ENCODE measurements around the gene DTNBP1. TPM values are rescaled to one million over a fixed set of nuclear protein-coding genes. Genes with fewer than 3 reads are reported as not detected.

DTNBP1 gene
- total RNA-seq, 2 donors from 2014 or later: 9.0 to 14.1 TPM

DNA sequence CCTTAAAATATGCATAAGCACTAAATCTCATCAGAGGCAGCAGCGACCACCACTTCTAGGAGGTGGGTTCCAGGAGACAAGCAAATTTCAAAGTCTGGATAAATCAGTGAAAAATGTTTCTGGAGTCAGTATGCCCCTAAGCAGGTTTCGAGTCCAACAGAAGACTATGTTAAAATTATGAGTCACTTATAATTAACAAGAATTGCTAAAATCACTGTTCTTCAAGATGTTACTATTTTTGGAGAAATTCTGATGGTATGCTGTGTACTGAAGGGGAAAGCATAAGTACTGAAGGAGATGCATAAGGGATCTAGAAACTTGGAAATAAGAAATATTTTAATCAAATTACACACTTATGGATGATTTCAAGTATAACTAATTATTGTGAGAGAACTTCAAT is 58.0 kb downstream of the DTNBP1 start:
- Histone ChIP-seq H3K4me1 (replicated peaks) (no peaks in the 10 kb centered on the region), H3K27ac (no peak overlapping the region), H3K27me3 (replicated peaks; ENCODE audit: insufficient read depth) (no peaks in the 10 kb centered on the region), H3K4me3 (no peak overlapping the region), H3K36me3 (no peaks in the 10 kb centered on the region), H3K9me3 (no peaks in the 10 kb centered on the region)
- 95% methylated on average over 2 of the region's 2 CpGs for WGBS
- intact Hi-C loops (cut with DNase I): no loop called here
- no peak for DNase-seq (ENCODE audit: low spot score)
- TF ChIP-seq, protein P1, sequence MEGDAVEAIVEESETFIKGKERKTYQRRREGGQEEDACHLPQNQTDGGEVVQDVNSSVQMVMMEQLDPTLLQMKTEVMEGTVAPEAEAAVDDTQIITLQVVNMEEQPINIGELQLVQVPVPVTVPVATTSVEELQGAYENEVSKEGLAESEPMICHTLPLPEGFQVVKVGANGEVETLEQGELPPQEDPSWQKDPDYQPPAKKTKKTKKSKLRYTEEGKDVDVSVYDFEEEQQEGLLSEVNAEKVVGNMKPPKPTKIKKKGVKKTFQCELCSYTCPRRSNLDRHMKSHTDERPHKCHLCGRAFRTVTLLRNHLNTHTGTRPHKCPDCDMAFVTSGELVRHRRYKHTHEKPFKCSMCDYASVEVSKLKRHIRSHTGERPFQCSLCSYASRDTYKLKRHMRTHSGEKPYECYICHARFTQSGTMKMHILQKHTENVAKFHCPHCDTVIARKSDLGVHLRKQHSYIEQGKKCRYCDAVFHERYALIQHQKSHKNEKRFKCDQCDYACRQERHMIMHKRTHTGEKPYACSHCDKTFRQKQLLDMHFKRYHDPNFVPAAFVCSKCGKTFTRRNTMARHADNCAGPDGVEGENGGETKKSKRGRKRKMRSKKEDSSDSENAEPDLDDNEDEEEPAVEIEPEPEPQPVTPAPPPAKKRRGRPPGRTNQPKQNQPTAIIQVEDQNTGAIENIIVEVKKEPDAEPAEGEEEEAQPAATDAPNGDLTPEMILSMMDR (IDR thresholded peaks at IDR 0.05): no peak
- TF ChIP-seq POLR2AphosphoS5 (IDR thresholded peaks at IDR 0.05) (no peak), POLR2A (IDR thresholded peaks at IDR 0.05) (no peak)

DNA sequence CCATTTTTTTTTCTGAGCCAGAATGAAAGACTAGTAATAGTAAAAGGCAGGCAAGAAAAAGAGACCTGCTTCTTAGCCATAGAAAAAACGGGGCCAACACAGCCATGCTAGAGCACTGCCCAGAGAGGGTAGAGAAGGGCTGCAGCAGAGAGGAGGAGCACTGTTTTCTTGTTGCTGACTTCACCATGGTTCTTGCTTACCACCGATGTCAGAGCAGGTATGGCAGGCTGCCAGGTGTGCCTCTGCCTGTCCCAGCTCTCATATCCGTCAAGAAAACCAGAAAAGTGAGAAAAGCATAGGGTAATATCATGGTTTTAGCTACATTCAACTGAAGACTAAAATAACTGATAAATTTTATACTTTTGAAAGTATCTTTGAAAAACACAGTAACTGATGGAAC is 60.7 kb downstream of the DTNBP1 start:
- no peak for DNase-seq (ENCODE audit: low spot score)
- WGBS: 67% methylated on average over 3 of the region's 3 CpGs
- H3K4me3 ChIP-seq: no peak overlapping the region
- no peaks in the 10 kb centered on the region for H3K27me3 ChIP-seq (replicated peaks; ENCODE audit: insufficient read depth)
- no peaks in the 10 kb centered on the region for H3K4me1 ChIP-seq (replicated peaks)
- H3K9me3 ChIP-seq: no peaks in the 10 kb centered on the region
- no peak for TF ChIP-seq POLR2A (IDR thresholded peaks at IDR 0.05)
- TF ChIP-seq, protein P1 (IDR thresholded peaks at IDR 0.05): no peak
- no peak for TF ChIP-seq POLR2AphosphoS5 (IDR thresholded peaks at IDR 0.05)
- no peaks in the 10 kb centered on the region for H3K36me3 ChIP-seq
- H3K27ac ChIP-seq: no peak overlapping the region
- intact Hi-C loops (cut with DNase I): no loop called here

DNA sequence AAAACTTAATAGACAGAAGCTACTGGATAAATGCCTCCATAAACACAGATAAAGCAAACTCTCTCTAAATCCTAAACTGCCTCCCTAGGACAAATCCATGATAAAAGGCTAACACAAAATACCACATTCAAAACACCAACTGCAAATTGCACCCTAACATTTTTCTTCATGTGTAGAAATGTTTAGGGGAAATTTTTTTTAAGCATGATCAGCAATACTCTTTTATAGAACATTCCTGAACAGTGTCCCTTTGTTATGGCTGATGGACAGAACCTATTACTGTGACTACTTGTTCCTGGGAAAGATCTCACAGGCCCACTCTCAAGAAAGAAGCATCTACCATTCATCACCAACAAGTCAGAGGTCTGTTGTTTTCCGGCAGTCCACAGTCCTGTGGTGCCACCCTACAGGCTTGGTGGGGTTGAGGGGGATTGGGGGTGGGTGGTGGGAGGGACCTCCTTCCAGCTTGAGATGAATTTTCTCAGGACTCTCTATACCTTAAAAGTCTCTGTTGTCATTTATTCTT is 64.5 kb downstream of the DTNBP1 start:
- no peak for DNase-seq (ENCODE audit: low spot score)
- Histone ChIP-seq H3K27me3 (replicated peaks; ENCODE audit: insufficient read depth) (no peaks in the 10 kb centered on the region), H3K4me3 (no peak overlapping the region), H3K36me3 (no peaks in the 10 kb centered on the region), H3K27ac (no peak overlapping the region), H3K4me1 (replicated peaks) (no peaks in the 10 kb centered on the region), H3K9me3 (no peaks in the 10 kb centered on the region)
- TF ChIP-seq, protein P1 (IDR thresholded peaks at IDR 0.05): no peak
- TF ChIP-seq POLR2A (IDR thresholded peaks at IDR 0.05) (no peak), POLR2AphosphoS5 (IDR thresholded peaks at IDR 0.05) (no peak)
- 94% methylated on average over 1 of the region's 1 CpG for WGBS
- intact Hi-C loops (cut with DNase I): no loop called here

DNA sequence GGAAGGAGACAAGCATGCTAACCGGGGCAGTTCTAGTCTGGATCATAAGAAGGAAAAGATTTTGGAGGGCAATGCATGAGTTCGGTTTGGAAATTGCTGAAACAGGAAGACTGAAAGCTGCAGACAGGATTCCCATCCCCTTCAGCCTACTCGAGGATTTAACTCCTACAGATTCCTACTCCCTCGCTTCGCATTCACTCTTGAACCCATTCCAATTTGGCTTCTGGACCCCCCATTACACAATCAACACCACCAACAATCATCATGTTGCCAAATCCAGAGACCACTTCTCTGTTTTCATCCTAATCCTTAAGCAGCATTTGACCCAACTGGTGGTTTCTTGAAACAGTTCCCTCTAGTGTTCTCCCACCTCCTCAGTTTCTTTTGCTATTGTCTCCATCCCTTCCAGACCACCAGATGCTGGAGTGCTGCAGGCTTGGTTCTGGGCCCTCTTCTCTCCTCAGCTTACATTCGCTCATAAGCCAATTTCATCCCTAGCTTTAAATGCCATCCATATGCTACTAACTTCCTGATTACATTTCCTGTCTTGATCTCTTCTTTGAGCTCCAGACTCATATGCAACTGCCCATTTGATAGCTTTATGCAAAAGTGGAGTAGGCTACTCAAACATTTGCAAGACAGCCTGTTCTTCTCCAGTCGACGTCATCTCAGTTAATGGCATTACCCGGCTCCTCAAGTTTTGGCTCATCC is 66.5 kb downstream of the DTNBP1 start:
- TF ChIP-seq, protein P1 (IDR thresholded peaks at IDR 0.05): no peak
- no peak for TF ChIP-seq POLR2AphosphoS5 (IDR thresholded peaks at IDR 0.05)
- intact Hi-C loops (cut with DNase I): no loop called here
- no peak overlapping the region for H3K4me3 ChIP-seq
- H3K27me3 ChIP-seq (replicated peaks; ENCODE audit: insufficient read depth): no peaks in the 10 kb centered on the region
- no peaks in the 10 kb centered on the region for H3K9me3 ChIP-seq
- H3K36me3 ChIP-seq: no peaks in the 10 kb centered on the region
- no peak overlapping the region for H3K27ac ChIP-seq
- WGBS: 87% methylated on average over 9 of the region's 9 CpGs
- H3K4me1 ChIP-seq (replicated peaks): no peaks in the 10 kb centered on the region
- no peak for DNase-seq (ENCODE audit: low spot score)

All from prostate gland (tissue), 2 donors.